DND-41 (cell line): ENCODE data around the gene RC3H1.

Source experiments
- ATAC-seq: fragments of 200-7000 bp; cut with Tn5 transposase; 3 replicates; pipeline ENCODE4 v1.9.1; 2021; ENCODE audit warnings: low read depth; ENCODE audit not compliant: insufficient read depth
- DNase-seq: peaks from one replicate; pipeline ENCODE4 v3.0.0-alpha.2; 2020
- H2AFZ ChIP-seq: 2 replicates; pipeline ENCODE4 v1.6.0; 2012; ENCODE audit warnings: low read depth, low read length
- H3K27ac ChIP-seq: 2 replicates; pipeline ENCODE4 v1.5.1; 2012; ENCODE audit warnings: low read length, inconsistent platforms
- H3K27me3 ChIP-seq: fragments of 200-600 bp; sonication (generic); 2 replicates; pipeline ENCODE4 v1.6.0; 2012; ENCODE audit warnings: low read length, mild to moderate bottlenecking, inconsistent platforms; ENCODE audit not compliant: insufficient read depth, poor library complexity
- H3K36me3 ChIP-seq: 2 replicates; pipeline ENCODE4 v1.5.1; 2012; ENCODE audit warnings: low read length, inconsistent platforms; ENCODE audit not compliant: insufficient read depth
- H3K4me1 ChIP-seq: 2 replicates; pipeline ENCODE4 v1.5.1; 2012; ENCODE audit warnings: mild to moderate bottlenecking, low read length; ENCODE audit not compliant: insufficient read depth
- H3K4me2 ChIP-seq: 2 replicates; pipeline ENCODE4 v1.6.0; 2012; ENCODE audit warnings: mild to moderate bottlenecking, moderate library complexity, low read length, inconsistent platforms; ENCODE audit not compliant: insufficient read depth
- H3K4me3 ChIP-seq, 2 experiments: fragments of 200-600 bp in 1 of 2; shearing (Covaris generic) in 1 of 2; 2 replicates each; pipeline ENCODE4 v1.5.1; 2012 to 2016; ENCODE audit warnings: inconsistent platforms in 2 of 2, low read length in 2 of 2, mild to moderate bottlenecking in 2 of 2, low read depth in 1 of 2, moderate library complexity in 1 of 2
- H3K79me2 ChIP-seq: 2 replicates; pipeline ENCODE4 v1.6.0; 2012; ENCODE audit warnings: low read length, inconsistent platforms; ENCODE audit not compliant: insufficient read depth
- H3K9ac ChIP-seq: 2 replicates; pipeline ENCODE4 v1.6.0; 2012; ENCODE audit warnings: low read depth, mild to moderate bottlenecking, inconsistent platforms, low read length, moderate library complexity
- H3K9me3 ChIP-seq: 2 replicates; pipeline ENCODE4 v1.5.1; 2012; ENCODE audit warnings: low read length, moderate library complexity, mild to moderate bottlenecking, inconsistent platforms; ENCODE audit not compliant: insufficient read depth, severe bottlenecking
- H4K20me1 ChIP-seq: 2 replicates; pipeline ENCODE4 v1.6.0; 2012; ENCODE audit warnings: low read length; ENCODE audit not compliant: insufficient read depth
- EZH2 ChIP-seq: IDR thresholded peaks from 3 replicates; pipeline ENCODE4 v1.6.1; 2012; ENCODE audit warnings: borderline replicate concordance, low read depth, mild to moderate bottlenecking, moderate library complexity, low read length, inconsistent platforms; ENCODE audit not compliant: severe bottlenecking
- TF ChIP-seq, protein P1 (sequence below): IDR thresholded peaks from 2 replicates; pipeline ENCODE4 v1.5.1; 2012; ENCODE audit warnings: borderline replicate concordance, low read length, moderate library complexity, mild to moderate bottlenecking; ENCODE audit not compliant: poor library complexity, severe bottlenecking; ENCODE audit errors: extremely low read depth

The RC3H1 gene

DNA sequence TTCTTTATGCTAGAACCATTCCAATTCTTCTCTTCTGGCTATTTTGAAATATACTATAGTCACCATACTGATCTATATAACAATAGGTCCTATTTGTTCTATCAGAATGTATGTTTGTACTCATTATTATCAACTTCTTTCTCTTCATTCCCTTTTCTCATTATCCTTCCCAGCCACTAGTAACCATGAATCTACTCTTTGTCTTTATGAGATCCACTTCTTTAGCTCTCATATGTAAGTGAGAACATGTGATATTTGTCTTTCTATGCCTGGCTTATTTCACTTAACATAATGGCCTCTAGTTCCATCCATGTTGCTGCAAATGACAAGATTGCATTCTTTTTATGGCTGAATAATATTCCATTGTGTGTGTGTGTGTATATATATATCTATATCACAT is 31.7 kb upstream of the RC3H1 start:
- Histone ChIP-seq H3K4me2 (no peak overlapping the region), H3K27me3 (no peaks in the 10 kb centered on the region), H3K79me2 (no peaks in the 10 kb centered on the region), H3K27ac (no peak overlapping the region), H2AFZ (no peak overlapping the region), H4K20me1 (no peaks in the 10 kb centered on the region), H3K36me3 (no peaks in the 10 kb centered on the region), H3K9ac (no peak overlapping the region), H3K4me3 (no peak overlapping the region), H3K9me3 (no peaks in the 10 kb centered on the region), H3K4me1 (no peaks in the 10 kb centered on the region)
- no peak for DNase-seq
- no peak for ATAC-seq
- TF ChIP-seq, protein P1, sequence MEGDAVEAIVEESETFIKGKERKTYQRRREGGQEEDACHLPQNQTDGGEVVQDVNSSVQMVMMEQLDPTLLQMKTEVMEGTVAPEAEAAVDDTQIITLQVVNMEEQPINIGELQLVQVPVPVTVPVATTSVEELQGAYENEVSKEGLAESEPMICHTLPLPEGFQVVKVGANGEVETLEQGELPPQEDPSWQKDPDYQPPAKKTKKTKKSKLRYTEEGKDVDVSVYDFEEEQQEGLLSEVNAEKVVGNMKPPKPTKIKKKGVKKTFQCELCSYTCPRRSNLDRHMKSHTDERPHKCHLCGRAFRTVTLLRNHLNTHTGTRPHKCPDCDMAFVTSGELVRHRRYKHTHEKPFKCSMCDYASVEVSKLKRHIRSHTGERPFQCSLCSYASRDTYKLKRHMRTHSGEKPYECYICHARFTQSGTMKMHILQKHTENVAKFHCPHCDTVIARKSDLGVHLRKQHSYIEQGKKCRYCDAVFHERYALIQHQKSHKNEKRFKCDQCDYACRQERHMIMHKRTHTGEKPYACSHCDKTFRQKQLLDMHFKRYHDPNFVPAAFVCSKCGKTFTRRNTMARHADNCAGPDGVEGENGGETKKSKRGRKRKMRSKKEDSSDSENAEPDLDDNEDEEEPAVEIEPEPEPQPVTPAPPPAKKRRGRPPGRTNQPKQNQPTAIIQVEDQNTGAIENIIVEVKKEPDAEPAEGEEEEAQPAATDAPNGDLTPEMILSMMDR, result no peak
- no peak for TF ChIP-seq EZH2

DNA sequence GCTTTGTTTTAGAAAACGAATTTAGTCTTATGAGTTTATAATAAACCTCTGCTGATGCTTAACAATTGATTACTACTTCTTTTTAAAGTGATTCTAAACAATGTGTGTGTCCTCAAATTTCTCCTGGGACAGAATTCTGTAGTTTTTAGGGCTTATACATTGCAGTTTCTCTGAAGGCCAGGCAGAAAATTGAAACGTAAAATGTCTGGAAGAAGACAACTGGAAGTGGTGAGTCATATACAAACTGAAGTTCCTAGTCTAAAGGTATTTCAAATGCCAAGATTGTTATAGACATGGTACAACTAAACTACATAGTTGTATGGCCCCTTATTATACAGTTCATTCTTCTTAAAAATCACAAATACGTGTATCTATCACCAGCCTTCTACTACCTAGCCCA is 30.5 kb upstream of the RC3H1 start:
- Histone ChIP-seq H2AFZ (no peak overlapping the region), H3K4me1 (no peaks in the 10 kb centered on the region), H4K20me1 (no peaks in the 10 kb centered on the region), H3K79me2 (no peaks in the 10 kb centered on the region), H3K9me3 (no peaks in the 10 kb centered on the region), H3K9ac (no peak overlapping the region), H3K27me3 (no peaks in the 10 kb centered on the region), H3K36me3 (no peaks in the 10 kb centered on the region), H3K27ac (no peak overlapping the region), H3K4me2 (no peak overlapping the region), H3K4me3 (no peak overlapping the region)
- ATAC-seq (no peak), DNase-seq (no peak)
- TF ChIP-seq EZH2, result no peak
- TF ChIP-seq, protein P1, result no peak

DNA sequence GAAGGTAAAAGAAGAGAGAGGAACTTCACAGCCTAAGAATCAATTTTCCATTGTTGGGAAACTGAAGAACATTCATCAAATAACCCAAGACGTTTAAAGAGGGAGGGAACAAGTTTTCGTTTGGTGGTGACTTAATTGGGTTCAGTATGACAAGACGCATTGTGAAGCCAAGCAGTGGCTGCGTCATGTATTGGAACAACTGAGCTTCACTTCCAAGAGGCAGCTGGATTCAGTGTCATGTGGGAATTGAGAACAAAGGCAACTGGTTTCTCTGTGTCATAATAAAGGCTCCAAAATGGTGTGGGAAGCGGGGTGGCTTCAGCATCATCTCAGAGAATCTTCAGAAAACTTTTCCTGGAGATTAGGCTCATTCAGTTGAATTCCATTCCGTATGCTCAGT is 29.8 kb upstream of the RC3H1 start:
- Histone ChIP-seq H3K79me2 (no peaks in the 10 kb centered on the region), H3K9ac (no peak overlapping the region), H3K27me3 (no peaks in the 10 kb centered on the region), H3K36me3 (no peaks in the 10 kb centered on the region), H3K27ac (no peak overlapping the region), H3K4me1 (no peaks in the 10 kb centered on the region), H3K9me3 (no peaks in the 10 kb centered on the region), H3K4me3 (no peak overlapping the region), H3K4me2 (no peak overlapping the region), H2AFZ (no peak overlapping the region), H4K20me1 (no peaks in the 10 kb centered on the region)
- TF ChIP-seq, protein P1, result no peak
- TF ChIP-seq EZH2, result no peak
- ATAC-seq (no peak), DNase-seq (no peak)

DNA sequence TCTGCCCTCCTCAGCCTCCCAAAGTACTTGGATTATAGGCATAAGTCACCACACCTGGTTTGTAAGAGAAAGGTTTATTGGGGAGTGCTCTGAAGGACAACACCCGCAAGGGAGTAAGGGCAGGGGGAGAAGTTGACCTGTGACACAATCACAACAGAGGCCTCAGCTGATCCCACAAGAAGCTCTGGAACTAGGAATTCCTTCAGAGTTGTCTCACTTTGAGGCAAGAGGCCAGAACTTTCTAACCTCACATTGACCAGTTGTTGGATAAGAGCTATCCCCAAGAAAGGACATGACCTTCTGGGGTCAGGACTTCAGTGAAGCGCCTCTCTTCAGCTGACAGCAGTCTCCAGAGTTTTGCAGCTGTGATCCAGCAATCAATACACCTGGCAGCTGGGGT is 27.4 kb upstream of the RC3H1 start:
- no peaks in the 10 kb centered on the region for H3K4me1 ChIP-seq
- no peak overlapping the region for H3K9ac ChIP-seq
- no peaks in the 10 kb centered on the region for H3K79me2 ChIP-seq
- no peaks in the 10 kb centered on the region for H3K36me3 ChIP-seq
- no peak overlapping the region for H3K27ac ChIP-seq
- TF ChIP-seq EZH2, result no peak
- TF ChIP-seq, protein P1, result no peak
- H4K20me1 ChIP-seq, result no peaks in the 10 kb centered on the region
- H3K4me3 ChIP-seq, result no peak overlapping the region
- H3K9me3 ChIP-seq, result no peaks in the 10 kb centered on the region
- no peak overlapping the region for H3K4me2 ChIP-seq
- no peaks in the 10 kb centered on the region for H3K27me3 ChIP-seq
- ATAC-seq (no peak), DNase-seq (no peak)
- H2AFZ ChIP-seq, result no peak overlapping the region
